ENCODE measurements around the gene TMEM266.

The TMEM266 gene

GRCh38 chr15:76071806-76072205, 12.0 kb downstream of the TMEM266 start:
- Histone ChIP-seq H3K4me3 (ENCODE audit: low read length) (no peak overlapping the region), H3K27ac (ENCODE audit: low read length) (no peak overlapping the region), H3K36me3 (ENCODE audit: control insufficient read depth, low read depth, low read length) (no peaks in the 10 kb centered on the region), H3K9me3 (ENCODE audit: control insufficient read depth, low read depth, low read length) (no peaks in the 10 kb centered on the region), H3K9ac (ENCODE audit: low read length) (no peak overlapping the region), H3K27me3 (ENCODE audit: control insufficient read depth, insufficient read depth, low read length) (no peaks in the 10 kb centered on the region), H3K4me1 (ENCODE audit: control insufficient read depth, low read depth, low read length) (no peaks in the 10 kb centered on the region)

GRCh38 chr15:76073554-76073953, 13.8 kb downstream of the TMEM266 start:
- Histone ChIP-seq H3K27ac (ENCODE audit: low read length) (no peak overlapping the region), H3K36me3 (ENCODE audit: control insufficient read depth, low read depth, low read length) (no peaks in the 10 kb centered on the region), H3K9ac (ENCODE audit: low read length) (no peak overlapping the region), H3K9me3 (ENCODE audit: control insufficient read depth, low read depth, low read length) (no peaks in the 10 kb centered on the region), H3K4me1 (ENCODE audit: control insufficient read depth, low read depth, low read length) (no peaks in the 10 kb centered on the region), H3K4me3 (ENCODE audit: low read length) (no peak overlapping the region), H3K27me3 (ENCODE audit: control insufficient read depth, insufficient read depth, low read length) (no peaks in the 10 kb centered on the region)

GRCh38 chr15:76075046-76075445, 15.3 kb downstream of the TMEM266 start:
- H3K27ac ChIP-seq (ENCODE audit: low read length), result no peak overlapping the region
- H3K36me3 ChIP-seq (ENCODE audit: control insufficient read depth, low read depth, low read length), result no peaks in the 10 kb centered on the region
- no peaks in the 10 kb centered on the region for H3K4me1 ChIP-seq (ENCODE audit: control insufficient read depth, low read depth, low read length)
- no peaks in the 10 kb centered on the region for H3K9me3 ChIP-seq (ENCODE audit: control insufficient read depth, low read depth, low read length)
- no peak overlapping the region for H3K9ac ChIP-seq (ENCODE audit: low read length)
- H3K4me3 ChIP-seq (ENCODE audit: low read length), result no peak overlapping the region
- no peaks in the 10 kb centered on the region for H3K27me3 ChIP-seq (ENCODE audit: control insufficient read depth, insufficient read depth, low read length)

DNA sequence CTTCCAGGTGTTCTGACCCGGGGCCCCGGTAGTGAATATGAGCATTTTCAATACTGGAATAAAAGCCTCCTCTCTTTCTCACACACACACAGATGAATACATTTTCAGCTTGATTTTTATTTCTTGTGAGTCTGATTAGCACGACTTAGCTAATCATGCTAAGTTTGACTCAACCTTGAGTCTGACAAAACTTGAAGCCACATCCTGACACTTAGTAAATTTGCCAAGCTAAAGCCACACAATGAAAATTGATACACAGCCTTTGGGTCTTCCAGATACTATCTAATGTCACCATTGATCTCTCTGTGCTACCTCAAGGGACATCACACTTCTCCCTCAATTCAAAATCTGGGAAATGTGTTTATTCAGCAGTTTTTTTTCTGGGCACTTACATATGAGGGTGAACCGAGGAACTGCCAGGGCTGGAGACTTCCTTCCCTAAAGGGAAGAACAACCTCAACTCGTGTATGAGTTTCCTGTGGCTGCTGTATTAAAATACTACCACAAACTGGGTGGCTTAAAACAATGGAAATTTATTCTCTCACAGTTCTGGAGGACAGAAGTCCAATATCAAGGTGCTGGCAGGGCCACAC, 18.6 kb downstream of the TMEM266 start:
- Histone ChIP-seq H3K4me1 (ENCODE audit: control insufficient read depth, low read depth, low read length) (no peaks in the 10 kb centered on the region), H3K36me3 (ENCODE audit: control insufficient read depth, low read depth, low read length) (no peaks in the 10 kb centered on the region), H3K9ac (ENCODE audit: low read length) (no peak overlapping the region), H3K4me3 (ENCODE audit: low read length) (no peak overlapping the region), H3K27me3 (ENCODE audit: control insufficient read depth, insufficient read depth, low read length) (no peaks in the 10 kb centered on the region), H3K27ac (ENCODE audit: low read length) (no peak overlapping the region), H3K9me3 (ENCODE audit: control insufficient read depth, low read depth, low read length) (no peaks in the 10 kb centered on the region)

- Histone ChIP-seq H3K4me3 (ENCODE audit: low read length) (no peak overlapping the region), H3K9me3 (ENCODE audit: control insufficient read depth, low read depth, low read length) (no peaks in the 10 kb centered on the region), H3K36me3 (ENCODE audit: control insufficient read depth, low read depth, low read length) (no peaks in the 10 kb centered on the region), H3K27ac (ENCODE audit: low read length) (no peak overlapping the region), H3K27me3 (ENCODE audit: control insufficient read depth, insufficient read depth, low read length) (no peaks in the 10 kb centered on the region), H3K4me1 (ENCODE audit: control insufficient read depth, low read depth, low read length) (no peaks in the 10 kb centered on the region), H3K9ac (ENCODE audit: low read length) (no peak overlapping the region)
These were observed 24.5 kb downstream of the TMEM266 start for GRCh38 chr15:76084256-76084655.

GRCh38 chr15:76098685-76099084, 38.9 kb downstream of the TMEM266 start:
- Histone ChIP-seq H3K4me3 (ENCODE audit: low read length) (no peak overlapping the region), H3K27me3 (ENCODE audit: control insufficient read depth, insufficient read depth, low read length) (no peaks in the 10 kb centered on the region), H3K9ac (ENCODE audit: low read length) (no peak overlapping the region), H3K36me3 (ENCODE audit: control insufficient read depth, low read depth, low read length) (no peaks in the 10 kb centered on the region), H3K4me1 (ENCODE audit: control insufficient read depth, low read depth, low read length) (peaks cover 3% of the 10 kb centered on the region), H3K27ac (ENCODE audit: low read length) (no peak overlapping the region), H3K9me3 (ENCODE audit: control insufficient read depth, low read depth, low read length) (no peaks in the 10 kb centered on the region)

GRCh38 chr15:76099388-76099787, 39.6 kb downstream of the TMEM266 start:
- H3K36me3 ChIP-seq (ENCODE audit: control insufficient read depth, low read depth, low read length), result no peaks in the 10 kb centered on the region
- H3K9ac ChIP-seq (ENCODE audit: low read length), result no peak overlapping the region
- no peak overlapping the region for H3K27ac ChIP-seq (ENCODE audit: low read length)
- H3K4me3 ChIP-seq (ENCODE audit: low read length), result no peak overlapping the region
- peaks cover 3% of the 10 kb centered on the region for H3K4me1 ChIP-seq (ENCODE audit: control insufficient read depth, low read depth, low read length)
- no peaks in the 10 kb centered on the region for H3K9me3 ChIP-seq (ENCODE audit: control insufficient read depth, low read depth, low read length)
- no peaks in the 10 kb centered on the region for H3K27me3 ChIP-seq (ENCODE audit: control insufficient read depth, insufficient read depth, low read length)

DNA sequence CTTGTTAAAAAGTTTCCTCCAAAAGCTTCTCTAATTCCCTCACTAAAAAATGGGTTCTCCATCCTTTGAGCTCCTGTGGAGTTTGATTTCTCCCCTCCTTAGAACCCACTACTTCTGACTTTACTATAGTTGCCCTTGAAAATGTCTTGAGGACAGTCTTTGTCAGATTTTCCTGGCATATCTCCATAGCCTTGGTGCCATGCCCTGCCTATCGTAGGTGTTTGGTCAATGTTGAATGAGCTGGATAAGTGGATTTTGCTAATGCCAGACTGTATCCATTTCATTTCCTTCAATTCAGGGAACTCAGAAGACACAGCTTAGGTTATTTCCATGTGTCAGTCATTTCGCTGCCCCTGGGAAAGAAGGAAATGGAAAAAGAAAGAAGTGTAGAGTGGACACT, 40.6 kb downstream of the TMEM266 start:
- Histone ChIP-seq H3K36me3 (ENCODE audit: control insufficient read depth, low read depth, low read length) (no peaks in the 10 kb centered on the region), H3K9me3 (ENCODE audit: control insufficient read depth, low read depth, low read length) (no peaks in the 10 kb centered on the region), H3K4me1 (ENCODE audit: control insufficient read depth, low read depth, low read length) (peaks cover 3% of the 10 kb centered on the region), H3K27me3 (ENCODE audit: control insufficient read depth, insufficient read depth, low read length) (no peaks in the 10 kb centered on the region), H3K9ac (ENCODE audit: low read length) (no peak overlapping the region), H3K4me3 (ENCODE audit: low read length) (no peak overlapping the region), H3K27ac (ENCODE audit: low read length) (no peak overlapping the region)

DNA sequence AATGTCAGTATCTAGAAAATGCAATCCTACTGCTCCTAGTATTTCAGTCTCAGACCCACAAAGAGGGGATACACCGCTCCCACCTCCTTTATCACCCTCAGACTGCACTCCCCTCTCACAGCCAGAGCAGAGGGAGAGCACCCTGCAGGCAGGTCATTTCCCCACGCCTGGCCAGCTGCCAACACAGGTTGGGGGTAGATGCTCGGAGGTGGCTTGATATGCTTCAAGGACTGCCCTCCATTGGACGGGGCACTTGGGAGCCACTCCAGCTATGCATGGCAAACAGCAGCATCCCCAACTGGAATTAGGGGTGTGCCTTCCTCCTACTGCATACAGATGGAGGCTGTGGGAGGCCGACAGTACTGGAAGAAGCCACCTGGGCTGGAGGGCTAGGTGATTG, 41.9 kb downstream of the TMEM266 start:
- H3K4me1 ChIP-seq (ENCODE audit: control insufficient read depth, low read depth, low read length), result peaks cover 3% of the 10 kb centered on the region
- no peak overlapping the region for H3K4me3 ChIP-seq (ENCODE audit: low read length)
- H3K9ac ChIP-seq (ENCODE audit: low read length), result no peak overlapping the region
- no peaks in the 10 kb centered on the region for H3K9me3 ChIP-seq (ENCODE audit: control insufficient read depth, low read depth, low read length)
- no peaks in the 10 kb centered on the region for H3K27me3 ChIP-seq (ENCODE audit: control insufficient read depth, insufficient read depth, low read length)
- H3K27ac ChIP-seq (ENCODE audit: low read length), result no peak overlapping the region
- no peaks in the 10 kb centered on the region for H3K36me3 ChIP-seq (ENCODE audit: control insufficient read depth, low read depth, low read length)

DNA sequence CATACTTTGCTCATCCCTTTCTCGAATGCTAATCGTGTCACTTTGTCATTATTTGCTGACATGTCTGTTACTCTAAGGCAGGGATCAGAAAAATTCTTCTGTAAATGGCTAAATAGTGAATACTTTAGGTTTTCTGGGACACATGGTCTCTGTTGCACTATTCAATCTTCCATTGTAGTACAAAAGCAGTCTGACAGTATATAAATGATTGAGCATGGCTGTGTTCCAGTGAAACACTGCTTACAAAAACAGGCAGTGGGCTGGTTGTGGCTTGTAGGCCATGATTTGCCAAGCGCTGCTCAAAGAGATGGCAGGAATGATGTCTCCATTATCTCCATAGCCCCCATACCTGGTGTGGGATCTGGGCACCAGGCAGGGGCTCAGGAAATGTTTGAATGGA, 45.6 kb downstream of the TMEM266 start:
- no peak overlapping the region for H3K4me3 ChIP-seq (ENCODE audit: low read length)
- H3K9ac ChIP-seq (ENCODE audit: low read length), result no peak overlapping the region
- no peaks in the 10 kb centered on the region for H3K27me3 ChIP-seq (ENCODE audit: control insufficient read depth, insufficient read depth, low read length)
- no peaks in the 10 kb centered on the region for H3K9me3 ChIP-seq (ENCODE audit: control insufficient read depth, low read depth, low read length)
- H3K27ac ChIP-seq (ENCODE audit: low read length), result no peak overlapping the region
- peaks cover 4% of the 10 kb centered on the region for H3K4me1 ChIP-seq (ENCODE audit: control insufficient read depth, low read depth, low read length)
- H3K36me3 ChIP-seq (ENCODE audit: control insufficient read depth, low read depth, low read length), result no peaks in the 10 kb centered on the region

GRCh38 chr15:76105911-76106310, 46.1 kb downstream of the TMEM266 start:
- no peak overlapping the region for H3K27ac ChIP-seq (ENCODE audit: low read length)
- peaks cover 4% of the 10 kb centered on the region for H3K4me1 ChIP-seq (ENCODE audit: control insufficient read depth, low read depth, low read length)
- no peaks in the 10 kb centered on the region for H3K9me3 ChIP-seq (ENCODE audit: control insufficient read depth, low read depth, low read length)
- no peak overlapping the region for H3K4me3 ChIP-seq (ENCODE audit: low read length)
- H3K36me3 ChIP-seq (ENCODE audit: control insufficient read depth, low read depth, low read length), result no peaks in the 10 kb centered on the region
- no peaks in the 10 kb centered on the region for H3K27me3 ChIP-seq (ENCODE audit: control insufficient read depth, insufficient read depth, low read length)
- no peak overlapping the region for H3K9ac ChIP-seq (ENCODE audit: low read length)

- Histone ChIP-seq H3K9ac (ENCODE audit: low read length) (no peak overlapping the region), H3K9me3 (ENCODE audit: control insufficient read depth, low read depth, low read length) (no peaks in the 10 kb centered on the region), H3K4me3 (ENCODE audit: low read length) (no peak overlapping the region), H3K27me3 (ENCODE audit: control insufficient read depth, insufficient read depth, low read length) (no peaks in the 10 kb centered on the region), H3K27ac (ENCODE audit: low read length) (no peak overlapping the region), H3K36me3 (ENCODE audit: control insufficient read depth, low read depth, low read length) (no peaks in the 10 kb centered on the region), H3K4me1 (ENCODE audit: control insufficient read depth, low read depth, low read length) (peaks cover 4% of the 10 kb centered on the region)
These were observed 47.4 kb downstream of the TMEM266 start for GRCh38 chr15:76107169-76107568.

All from iPS-18a (cell line).